HG02885 (cell line): ENCODE measurements around the gene FGGY.
A peak's percentile ranks its signal among the peaks of the same experiment; 100 is the strongest.
"Not testable (repeated sequence)": the region's sequence is repeated elsewhere in the genome, so short reads cannot be mapped to it uniquely, and the experiment has no call there.

Source experiments
- ATAC-seq: cut with Tn5 transposase; IDR thresholded peaks from one replicate; pipeline ENCODE4 v1.9.1; 2021; ENCODE audit warnings: mild to moderate bottlenecking; ENCODE audit not compliant: unreplicated experiment, poor library complexity

The FGGY gene

GRCh38 chr1:59285691-59286090 lies 11.2 kb upstream of the FGGY start:
- ATAC-seq = no peak

GRCh38 chr1:59288046-59288445 lies 8.8 kb upstream of the FGGY start:
- ATAC-seq = no peak

DNA sequence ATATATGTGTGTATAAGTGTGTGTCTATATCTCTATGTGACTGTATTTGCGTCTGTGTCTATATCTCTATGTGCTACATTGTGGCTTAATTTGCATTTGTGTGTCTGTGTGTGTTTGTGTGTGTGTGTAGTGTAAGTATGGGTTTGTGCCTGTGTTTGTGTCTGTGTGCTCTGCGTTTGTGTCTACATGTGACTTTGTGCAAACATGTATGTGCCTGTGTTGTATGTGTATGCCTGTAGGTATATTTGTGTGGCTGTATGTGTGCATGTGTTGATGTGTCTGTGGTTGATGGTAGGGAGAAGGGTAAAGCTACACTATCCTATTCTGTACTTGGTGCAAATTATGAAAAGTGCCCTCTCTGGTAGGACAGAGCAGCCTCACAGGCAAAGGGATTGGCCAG lies 7.3 kb upstream of the FGGY start:
- ATAC-seq = no peak

DNA sequence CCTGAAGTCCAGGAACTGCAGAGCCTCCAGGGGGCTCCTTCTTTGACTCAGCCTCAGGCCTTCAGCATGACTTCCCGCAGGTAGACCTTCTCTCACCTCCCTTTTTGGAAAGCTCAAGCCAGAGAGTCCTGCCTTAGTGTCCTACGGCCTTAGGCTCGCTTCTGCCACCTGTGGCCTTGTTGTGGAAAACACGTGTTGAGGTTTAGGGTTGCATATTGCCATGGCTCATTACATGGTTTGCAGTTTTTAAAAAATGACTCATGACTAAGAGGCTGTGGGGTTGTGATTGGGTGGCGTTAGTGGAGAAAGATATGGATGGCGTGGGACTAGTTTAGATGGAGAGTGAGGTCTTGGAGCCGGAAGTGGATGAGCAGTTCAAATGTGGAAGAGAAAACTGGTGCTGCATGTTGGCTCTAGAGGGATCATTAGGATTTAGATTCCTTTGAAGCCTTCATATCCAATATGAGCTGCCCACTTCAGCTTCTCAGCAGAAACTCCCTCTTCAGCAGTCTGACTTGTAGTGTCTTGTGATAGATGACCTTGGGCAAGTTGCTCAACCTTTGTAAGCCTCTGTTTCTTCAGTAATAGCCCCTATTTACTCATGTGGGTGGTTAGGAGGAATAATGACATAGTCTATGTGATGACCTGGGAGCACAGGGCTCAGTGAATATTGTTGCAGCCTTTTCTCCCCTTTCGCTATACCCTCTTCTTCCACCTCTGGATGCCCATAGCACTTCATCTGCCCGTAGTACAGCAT lies 6.5 kb upstream of the FGGY start:
- peak; percentile 94 for ATAC-seq

GRCh38 chr1:59291561-59291960 lies 5.3 kb upstream of the FGGY start:
- no peak for ATAC-seq

DNA sequence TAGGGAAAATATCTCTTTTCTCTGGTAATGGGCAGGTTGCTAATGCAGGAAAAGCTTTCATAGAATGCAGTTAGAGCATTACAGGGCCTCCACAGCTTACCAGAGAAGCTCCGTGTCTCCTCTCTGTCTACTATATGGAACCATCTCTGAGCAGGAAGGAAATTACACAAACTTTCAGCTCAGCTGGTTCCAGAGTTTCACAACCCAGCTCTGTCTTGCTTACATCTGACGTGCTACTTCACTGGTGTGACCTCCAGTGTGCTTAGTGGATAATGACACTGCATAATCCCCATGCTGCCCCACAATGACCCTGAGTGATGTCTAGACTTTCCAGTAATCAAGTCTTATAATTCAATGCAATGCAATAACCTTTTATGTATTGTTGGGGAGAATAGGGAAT lies 4.3 kb upstream of the FGGY start:
- no peak for ATAC-seq

GRCh38 chr1:59293206-59293605 lies 3.7 kb upstream of the FGGY start:
- no peak for ATAC-seq

GRCh38 chr1:59293849-59294248 lies 3.0 kb upstream of the FGGY start:
- no peak for ATAC-seq

GRCh38 chr1:59294423-59294822 lies 2.5 kb upstream of the FGGY start:
- ATAC-seq = no peak

DNA sequence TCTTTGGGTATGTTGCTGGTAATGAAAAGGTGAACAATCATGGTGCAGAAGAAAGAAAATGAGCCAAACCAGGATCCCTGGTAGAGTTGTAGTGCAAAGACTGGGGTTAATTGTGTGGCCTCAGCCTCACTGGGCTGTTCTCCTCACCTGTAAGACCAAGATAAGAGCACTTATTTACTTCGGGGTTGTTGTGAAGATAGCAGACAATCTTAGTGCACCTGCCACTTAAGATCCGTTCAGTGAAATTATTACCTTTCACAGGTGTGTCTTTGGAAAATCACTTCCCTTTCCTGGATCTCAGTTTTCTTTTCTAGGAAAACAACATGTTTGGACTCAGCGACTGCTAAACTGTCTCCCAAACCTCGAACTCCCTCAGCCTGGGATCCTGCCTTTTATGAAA lies 1.3 kb upstream of the FGGY start:
- no peak for ATAC-seq

- no peak for ATAC-seq
Observed at GRCh38 chr1:59298026-59298583, 1.2 kb downstream of the FGGY start.

GRCh38 chr1:59298710-59299346 lies 1.9 kb downstream of the FGGY start:
- no peak for ATAC-seq

DNA sequence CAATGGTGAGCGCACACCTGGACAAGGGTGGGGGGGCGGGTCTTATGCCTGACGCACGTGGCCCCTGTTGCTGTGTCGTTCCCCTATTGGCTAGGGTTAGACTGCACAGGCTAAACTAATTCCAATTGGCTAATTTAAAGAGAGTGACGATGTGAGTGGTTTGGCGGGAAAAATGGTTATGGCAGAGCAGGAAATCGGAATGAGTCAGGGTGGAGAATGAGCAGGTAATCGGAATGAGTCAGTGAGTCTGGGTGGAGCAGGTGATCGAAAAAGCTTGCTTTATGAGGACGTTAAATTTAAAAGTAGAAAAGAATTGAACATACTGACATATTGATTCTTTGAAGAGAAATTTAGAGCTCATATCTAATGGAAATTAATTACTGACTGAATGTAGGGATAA lies 2.8 kb downstream of the FGGY start:
- not testable (repeated sequence) for ATAC-seq

DNA sequence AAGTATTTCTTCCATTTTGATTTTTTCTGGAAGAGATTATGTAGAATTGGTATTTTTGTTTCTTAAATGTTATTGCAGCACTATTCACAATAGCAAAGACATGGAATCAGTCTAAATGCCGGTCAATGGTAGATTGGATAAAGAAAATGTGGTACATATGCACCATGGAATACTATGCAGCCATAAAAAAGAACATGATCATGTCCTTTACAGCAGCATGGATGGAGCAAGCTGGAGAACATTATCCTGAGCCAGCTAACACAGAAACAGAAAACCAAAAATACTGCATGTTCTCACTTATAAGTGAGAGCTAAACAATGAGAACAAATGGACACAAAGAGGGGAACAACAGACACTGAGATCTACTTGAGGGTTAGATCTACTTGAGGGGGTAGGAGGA lies 5.4 kb downstream of the FGGY start:
- ATAC-seq = no peak

DNA sequence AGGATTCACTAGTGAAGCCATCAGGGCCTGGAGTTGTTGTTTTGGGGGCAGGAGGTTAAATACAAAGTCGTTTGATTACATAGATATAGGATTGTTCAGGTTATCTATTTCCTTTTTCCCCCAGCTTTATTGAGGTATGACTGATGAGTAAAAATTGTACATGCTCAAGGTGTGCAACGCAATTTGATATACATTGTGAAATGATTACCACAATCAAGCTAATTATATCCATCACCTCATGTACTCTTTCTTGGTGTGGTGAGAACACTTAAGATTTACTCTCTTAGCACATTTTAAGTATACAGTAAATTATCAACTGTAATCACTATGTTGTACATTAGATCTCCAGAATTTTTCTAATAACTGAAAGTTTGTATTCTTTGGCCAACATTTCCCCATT lies 6.0 kb downstream of the FGGY start:
- no peak for ATAC-seq

DNA sequence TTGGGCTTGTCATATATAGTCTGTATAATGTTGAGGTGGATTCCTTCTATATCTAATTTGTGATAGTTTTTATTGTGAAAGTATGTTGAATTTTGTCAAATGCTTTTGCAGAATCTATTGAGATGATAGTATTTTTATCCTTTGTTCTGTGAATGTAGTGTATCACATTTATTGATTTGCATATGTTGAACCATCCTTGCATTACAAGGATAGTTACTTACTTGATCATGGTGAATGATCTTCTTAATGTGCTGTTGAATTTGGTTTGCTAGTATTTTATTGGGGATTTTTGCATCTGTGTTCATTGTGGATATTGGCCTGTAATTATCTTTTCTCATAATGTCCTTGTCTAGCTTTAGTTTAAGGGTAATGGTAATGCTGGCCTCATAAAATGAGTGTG lies 8.3 kb downstream of the FGGY start:
- ATAC-seq = no peak

- ATAC-seq = no peak
Observed at GRCh38 chr1:59307591-59307990, 10.7 kb downstream of the FGGY start.

- no peak for ATAC-seq
Observed at GRCh38 chr1:59308839-59309238, 11.9 kb downstream of the FGGY start.

- ATAC-seq = no peak
Observed at GRCh38 chr1:59309392-59309791, 12.5 kb downstream of the FGGY start.

DNA sequence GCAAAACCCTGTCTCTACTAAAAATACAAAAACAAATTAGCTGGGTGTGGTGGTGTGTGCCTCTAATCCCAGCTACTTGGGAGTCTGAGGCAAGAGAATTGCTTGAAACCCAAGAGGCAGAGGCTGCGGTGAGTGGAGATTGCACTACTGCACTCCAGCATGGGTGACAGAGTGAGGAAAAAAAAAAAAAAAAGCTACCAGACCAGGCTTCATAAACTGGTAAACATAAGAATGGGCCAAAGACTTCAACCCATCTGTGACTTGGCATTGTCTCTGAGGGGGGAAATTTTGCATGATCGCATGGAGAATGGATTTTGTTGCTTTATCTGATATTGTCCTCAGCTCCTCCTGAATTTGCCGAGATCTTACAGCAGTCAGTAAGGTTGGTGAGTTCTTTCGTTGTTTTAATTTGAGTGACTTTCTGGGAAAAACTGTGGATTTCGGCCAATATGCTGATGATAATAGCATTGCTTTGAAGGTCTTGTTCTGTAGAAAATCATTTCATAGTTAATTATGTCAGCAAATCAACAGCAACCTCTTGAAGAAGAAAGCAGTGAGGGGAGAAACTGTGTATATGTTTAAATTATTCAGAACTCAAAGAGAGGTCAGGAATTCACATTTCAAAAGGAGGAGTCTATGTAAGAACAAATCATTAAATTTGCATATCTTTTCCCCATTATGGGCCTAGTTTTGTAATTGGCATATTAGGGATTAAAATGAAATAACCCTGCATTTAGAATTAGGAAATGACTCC lies 13.1 kb downstream of the FGGY start:
- no peak for ATAC-seq

DNA sequence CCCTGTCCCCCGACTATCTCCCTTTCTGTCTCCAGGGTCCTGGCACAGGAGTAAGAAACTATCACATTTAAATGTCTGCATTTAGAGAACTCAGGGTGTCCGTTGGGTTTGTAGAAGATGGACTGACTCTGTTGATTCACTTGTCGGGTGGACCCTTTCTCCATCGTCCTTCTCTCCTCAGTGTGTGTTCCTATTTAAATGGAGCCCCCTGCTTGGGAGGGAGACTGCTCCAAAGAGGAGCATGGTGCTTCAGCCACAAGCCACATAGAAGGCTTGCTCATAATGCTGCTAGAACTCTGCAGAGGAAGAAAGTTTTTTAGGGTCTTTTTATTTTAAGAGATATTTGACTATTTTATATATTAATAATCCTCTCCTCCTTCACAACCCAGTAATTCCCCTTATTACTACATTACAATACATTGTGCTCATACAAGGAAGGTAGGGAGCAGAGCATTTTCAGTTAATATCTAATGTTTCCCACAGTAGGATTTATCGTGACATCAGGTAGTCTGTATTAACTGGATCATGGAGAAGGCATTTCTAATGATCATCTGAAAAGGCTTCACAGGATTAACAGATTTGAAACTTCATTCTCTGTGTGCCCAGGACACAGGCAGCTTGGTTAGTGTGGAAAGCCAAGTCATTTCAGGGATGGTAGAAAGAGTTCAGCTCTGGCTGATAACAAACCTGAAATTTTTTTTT lies 13.8 kb downstream of the FGGY start:
- no peak for ATAC-seq
